GM13976 (cell line): ENCODE measurements around the gene PPM1D.

ENCODE experiments used
- DNase-seq: peaks from one replicate; pipeline ENCODE4 v3.0.0; 2012; ENCODE audit warnings: low spot score
- CTCF ChIP-seq: IDR thresholded peaks from 2 replicates; pipeline ENCODE4 v1.5.1; 2012; ENCODE audit warnings: borderline replicate concordance, mild to moderate bottlenecking; ENCODE audit not compliant: insufficient read depth; ENCODE audit errors: extremely low read depth, missing control alignments, control extremely low read depth
- in situ Hi-C: fragments of 300-500 bp; cut with MboI; formaldehyde crosslinking; loops from one replicate; pipeline ENCODE4 v1.12.0; 2022; ENCODE audit warnings: low sequenced_read_pairs, mixed read lengths, inconsistent platforms; ENCODE audit not compliant: unreplicated experiment

Gene PPM1D

DNA sequence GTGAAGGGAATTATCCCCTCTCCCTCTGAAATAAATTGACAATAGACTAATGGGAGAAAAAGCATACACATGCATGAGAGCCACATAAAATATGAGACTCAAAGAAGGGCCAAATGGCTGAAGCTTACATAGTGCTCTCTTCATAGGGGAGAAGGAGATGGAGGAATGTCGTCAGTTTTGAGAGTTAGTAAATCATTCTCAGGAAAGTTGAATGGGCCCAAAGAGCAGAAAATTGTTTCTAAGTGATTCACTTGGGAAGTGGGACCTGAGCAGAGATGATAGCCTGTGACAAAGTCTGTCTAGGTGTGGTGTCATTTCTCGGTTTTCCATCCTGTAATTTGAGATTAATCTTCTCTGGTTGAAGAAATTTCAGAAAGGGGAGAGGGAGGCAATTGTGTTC lies 112.7 kb downstream of the PPM1D start:
- TF ChIP-seq CTCF, result no peak
- in situ Hi-C loops, result no loop called here
- DNase-seq, result no peak

DNA sequence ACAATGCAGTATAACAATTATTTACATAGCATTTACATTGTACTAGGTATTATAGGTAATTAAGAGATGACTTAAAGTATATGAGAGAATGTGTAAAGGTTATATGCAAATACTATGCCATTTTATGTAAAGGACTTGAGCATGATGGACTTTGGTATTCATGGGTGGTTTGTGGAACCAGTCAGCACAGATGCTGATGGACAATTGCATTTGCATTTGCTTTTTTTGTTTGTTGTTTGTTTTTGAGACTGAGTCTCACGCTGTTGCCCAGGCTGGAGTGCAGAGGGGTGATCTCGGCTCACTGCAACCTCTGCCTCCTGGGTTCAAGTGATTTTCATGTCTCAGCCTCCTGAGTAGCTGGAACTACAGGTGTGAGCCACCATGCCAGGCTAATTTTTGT lies 113.6 kb downstream of the PPM1D start:
- in situ Hi-C loops, result no loop called here
- no peak for TF ChIP-seq CTCF
- DNase-seq, result no peak
